IPS-20b (cell line): ENCODE results near the gene ACOXL.
"Not testable (repeated sequence)": the region's sequence is repeated elsewhere in the genome, so short reads cannot be mapped to it uniquely, and the experiment has no call there.

ENCODE experiments used
- H3K27ac ChIP-seq: one replicate; pipeline ENCODE4 v1.5.1; 2013; ENCODE audit warnings: low read length
- H3K27me3 ChIP-seq: 2 replicates; pipeline ENCODE4 v1.6.1; 2013; ENCODE audit warnings: mild to moderate bottlenecking, low read length, inconsistent platforms; ENCODE audit not compliant: insufficient read depth
- H3K36me3 ChIP-seq: 2 replicates; pipeline ENCODE4 v1.6.1; 2013; ENCODE audit warnings: low read depth, mild to moderate bottlenecking, inconsistent platforms, low read length, moderate library complexity; ENCODE audit not compliant: insufficient read depth
- H3K4me1 ChIP-seq: 2 replicates; pipeline ENCODE4 v1.6.1; 2013; ENCODE audit warnings: mild to moderate bottlenecking, control low read depth, inconsistent platforms, low read length, moderate library complexity; ENCODE audit not compliant: insufficient read depth
- H3K4me3 ChIP-seq: 2 replicates; pipeline ENCODE4 v1.5.1; 2013; ENCODE audit warnings: mild to moderate bottlenecking, low read length, inconsistent platforms
- H3K9ac ChIP-seq: 2 replicates; pipeline ENCODE4 v1.6.1; 2013; ENCODE audit warnings: low read depth, mild to moderate bottlenecking, inconsistent platforms, low read length, moderate library complexity
- H3K9me3 ChIP-seq: 2 replicates; pipeline ENCODE4 v1.6.1; 2013; ENCODE audit warnings: mild to moderate bottlenecking, low read depth, low read length, inconsistent platforms; ENCODE audit not compliant: insufficient read depth

The ACOXL gene

DNA sequence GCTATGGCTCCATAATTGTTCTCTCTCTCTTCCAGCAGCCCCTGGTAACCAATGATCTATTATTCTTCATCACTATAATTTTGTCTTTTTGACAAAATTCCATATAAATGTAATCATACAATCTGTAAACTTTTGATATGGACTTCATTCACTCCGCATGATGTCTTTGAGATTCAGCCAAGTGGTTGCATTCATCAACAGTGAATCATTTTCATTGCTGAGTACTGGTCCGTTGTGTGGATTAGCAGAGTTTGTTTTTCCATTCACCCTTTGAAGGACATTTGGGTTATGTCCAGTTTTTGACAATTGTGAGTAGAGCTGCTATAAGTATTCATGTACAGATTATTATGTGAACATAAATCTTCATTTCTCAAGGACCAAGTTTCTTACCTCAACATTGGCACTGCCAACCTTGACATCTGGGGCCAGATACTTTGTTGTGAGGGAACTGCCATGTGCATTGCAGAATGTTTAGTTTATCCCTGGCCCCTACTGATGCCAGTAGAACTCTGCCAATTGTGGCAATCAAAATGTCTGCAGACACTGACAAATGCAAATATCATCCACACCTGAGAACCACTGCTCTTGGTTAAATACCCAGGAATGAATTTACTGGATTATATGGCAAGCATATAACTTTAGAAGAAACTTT lies 340.0 kb downstream of the ACOXL start:
- H3K9ac ChIP-seq = no peak overlapping the region

DNA sequence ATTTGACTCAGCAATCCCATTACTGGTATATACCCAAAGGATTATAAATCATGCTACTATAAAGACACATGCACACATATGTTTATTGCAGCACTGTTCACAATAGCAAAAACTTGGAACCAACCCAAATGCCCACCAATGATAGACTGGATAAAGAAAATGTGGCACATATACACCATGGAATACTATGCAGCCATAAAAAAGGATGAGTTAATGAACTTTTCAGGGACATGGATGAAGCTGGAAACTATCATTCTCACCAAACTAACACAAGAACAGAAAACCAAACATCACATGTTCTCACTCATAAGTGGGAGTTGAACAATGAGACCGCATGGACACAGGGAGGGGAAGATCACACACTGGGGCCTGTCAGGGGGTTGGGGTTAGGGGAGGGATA lies 350.3 kb downstream of the ACOXL start:
- H3K9me3 ChIP-seq, H3K9ac ChIP-seq, H3K4me3 ChIP-seq, H3K36me3 ChIP-seq, H3K4me1 ChIP-seq, H3K27ac ChIP-seq, H3K27me3 ChIP-seq: not testable (repeated sequence)

More for the DNA sequence above, 340.0 kb downstream of the ACOXL start:
- Histone ChIP-seq H3K9me3 (peaks cover 20% of the 10 kb centered on the region), H3K4me1 (peaks cover 4% of the 10 kb centered on the region), H3K36me3 (no peaks in the 10 kb centered on the region), H3K27me3 (no peaks in the 10 kb centered on the region), H3K4me3 (no peak overlapping the region), H3K27ac (no peak overlapping the region)

GRCh38 chr2:111091811-111092211 lies 359.4 kb downstream of the ACOXL start:
- H3K9ac ChIP-seq = no peak overlapping the region
- no peaks in the 10 kb centered on the region for H3K4me1 ChIP-seq
- H3K27me3 ChIP-seq = no peaks in the 10 kb centered on the region
- H3K27ac ChIP-seq = no peak overlapping the region
- no peak overlapping the region for H3K4me3 ChIP-seq
- H3K36me3 ChIP-seq = no peaks in the 10 kb centered on the region
- no peaks in the 10 kb centered on the region for H3K9me3 ChIP-seq

- H3K9ac ChIP-seq = no peak overlapping the region
- H3K36me3 ChIP-seq = no peaks in the 10 kb centered on the region
- H3K27me3 ChIP-seq = no peaks in the 10 kb centered on the region
- no peaks in the 10 kb centered on the region for H3K4me1 ChIP-seq
- H3K27ac ChIP-seq = no peak overlapping the region
- H3K4me3 ChIP-seq = no peak overlapping the region
- no peaks in the 10 kb centered on the region for H3K9me3 ChIP-seq
Observed at GRCh38 chr2:111094691-111095090, 362.3 kb downstream of the ACOXL start.

- Histone ChIP-seq H3K27ac (no peak overlapping the region), H3K4me3 (no peak overlapping the region), H3K9ac (no peak overlapping the region), H3K36me3 (no peaks in the 10 kb centered on the region), H3K9me3 (no peaks in the 10 kb centered on the region), H3K4me1 (no peaks in the 10 kb centered on the region), H3K27me3 (no peaks in the 10 kb centered on the region)
Observed at GRCh38 chr2:111095434-111095833, 363.1 kb downstream of the ACOXL start.

- Histone ChIP-seq H3K9me3 (no peaks in the 10 kb centered on the region), H3K27me3 (no peaks in the 10 kb centered on the region), H3K36me3 (no peaks in the 10 kb centered on the region), H3K4me1 (no peaks in the 10 kb centered on the region), H3K4me3 (no peak overlapping the region), H3K27ac (no peak overlapping the region), H3K9ac (no peak overlapping the region)
Observed at GRCh38 chr2:111099402-111099801, 367.0 kb downstream of the ACOXL start.

DNA sequence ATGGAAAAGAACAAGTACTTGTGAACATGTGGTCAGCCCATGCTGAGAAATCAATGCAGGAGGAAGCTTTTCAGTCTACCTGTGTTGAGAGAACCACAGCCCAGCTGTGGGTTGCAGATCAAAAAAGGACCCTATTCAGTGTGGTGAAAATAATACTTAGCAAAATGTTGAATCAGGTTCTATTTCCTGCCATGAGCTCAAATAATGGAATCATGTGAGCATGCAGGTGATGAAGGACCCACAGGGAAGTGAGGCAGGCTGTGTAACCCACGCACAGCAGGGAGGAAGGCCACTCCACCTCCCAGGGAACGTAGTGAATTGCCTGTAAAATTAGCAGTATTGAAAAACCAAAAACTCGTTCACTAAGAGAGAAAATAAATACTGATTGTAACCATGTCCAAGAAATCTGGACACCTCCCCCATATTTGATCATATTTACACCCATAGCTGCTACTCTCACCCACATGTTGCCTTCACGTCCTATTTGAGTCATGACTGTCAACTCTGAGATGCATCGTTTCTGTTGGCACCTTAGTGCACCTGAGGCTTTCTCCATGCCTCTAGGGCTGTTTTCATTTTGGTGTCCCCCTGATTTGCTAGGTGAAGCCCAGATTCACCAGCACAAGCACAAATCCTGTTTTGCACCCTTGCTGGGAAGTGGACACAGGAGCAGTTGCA lies 367.9 kb downstream of the ACOXL start:
- Histone ChIP-seq H3K27me3 (no peaks in the 10 kb centered on the region), H3K4me1 (no peaks in the 10 kb centered on the region), H3K9ac (no peak overlapping the region), H3K27ac (no peak overlapping the region), H3K9me3 (no peaks in the 10 kb centered on the region), H3K4me3 (no peak overlapping the region), H3K36me3 (no peaks in the 10 kb centered on the region)

GRCh38 chr2:111100765-111101162 lies 368.4 kb downstream of the ACOXL start:
- no peaks in the 10 kb centered on the region for H3K4me1 ChIP-seq
- no peaks in the 10 kb centered on the region for H3K27me3 ChIP-seq
- H3K27ac ChIP-seq = no peak overlapping the region
- no peaks in the 10 kb centered on the region for H3K36me3 ChIP-seq
- no peak overlapping the region for H3K9ac ChIP-seq
- no peak overlapping the region for H3K4me3 ChIP-seq
- H3K9me3 ChIP-seq = no peaks in the 10 kb centered on the region

DNA sequence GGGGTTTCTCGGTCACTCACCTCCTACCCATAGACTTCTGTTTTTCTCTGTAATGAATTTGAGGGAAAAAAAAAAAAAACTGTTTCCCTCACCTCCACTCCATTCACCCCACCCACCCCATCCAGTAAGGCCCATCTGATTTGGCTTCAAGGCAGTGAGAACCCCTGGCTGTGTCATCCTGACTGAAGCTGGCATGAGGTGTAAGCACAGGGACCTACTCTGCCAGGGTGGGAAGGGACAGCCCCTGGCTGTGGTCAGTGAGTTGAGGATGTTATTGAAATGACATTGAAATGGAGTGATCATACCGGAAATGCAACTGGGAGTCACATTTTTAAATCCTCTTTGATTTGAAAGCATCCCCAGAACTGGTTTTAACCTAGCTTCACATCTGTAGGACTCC lies 369.2 kb downstream of the ACOXL start:
- H3K36me3 ChIP-seq = no peaks in the 10 kb centered on the region
- H3K4me3 ChIP-seq = no peak overlapping the region
- H3K27me3 ChIP-seq = no peaks in the 10 kb centered on the region
- no peak overlapping the region for H3K9ac ChIP-seq
- H3K9me3 ChIP-seq = no peaks in the 10 kb centered on the region
- no peaks in the 10 kb centered on the region for H3K4me1 ChIP-seq
- H3K27ac ChIP-seq = no peak overlapping the region

DNA sequence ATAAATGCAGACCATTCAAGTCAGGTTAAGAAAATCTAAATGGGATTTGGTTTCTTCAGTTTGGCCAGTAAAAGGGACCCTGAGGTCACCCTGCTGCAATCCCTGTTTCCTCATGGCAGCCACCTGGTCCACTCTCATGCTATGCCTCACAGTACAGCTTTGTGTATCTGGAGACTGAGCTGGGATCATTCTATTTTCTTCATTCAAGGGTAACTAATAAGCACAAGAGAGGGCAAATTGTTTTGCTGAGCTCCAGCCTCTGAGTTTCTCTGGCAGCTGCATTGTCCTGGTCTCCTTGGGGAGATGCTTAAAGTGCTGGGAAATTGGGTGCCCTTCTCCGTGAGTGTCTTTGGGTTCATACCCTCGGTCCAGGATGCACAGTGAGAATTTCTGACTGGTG lies 369.8 kb downstream of the ACOXL start:
- Histone ChIP-seq H3K4me3 (no peak overlapping the region), H3K36me3 (no peaks in the 10 kb centered on the region), H3K9ac (no peak overlapping the region), H3K9me3 (no peaks in the 10 kb centered on the region), H3K27me3 (no peaks in the 10 kb centered on the region), H3K4me1 (no peaks in the 10 kb centered on the region), H3K27ac (no peak overlapping the region)

- Histone ChIP-seq H3K4me3 (no peak overlapping the region), H3K9ac (no peak overlapping the region), H3K36me3 (no peaks in the 10 kb centered on the region), H3K27me3 (no peaks in the 10 kb centered on the region), H3K27ac (no peak overlapping the region), H3K4me1 (no peaks in the 10 kb centered on the region), H3K9me3 (no peaks in the 10 kb centered on the region)
Observed at GRCh38 chr2:111105926-111106325, 373.6 kb downstream of the ACOXL start.

DNA sequence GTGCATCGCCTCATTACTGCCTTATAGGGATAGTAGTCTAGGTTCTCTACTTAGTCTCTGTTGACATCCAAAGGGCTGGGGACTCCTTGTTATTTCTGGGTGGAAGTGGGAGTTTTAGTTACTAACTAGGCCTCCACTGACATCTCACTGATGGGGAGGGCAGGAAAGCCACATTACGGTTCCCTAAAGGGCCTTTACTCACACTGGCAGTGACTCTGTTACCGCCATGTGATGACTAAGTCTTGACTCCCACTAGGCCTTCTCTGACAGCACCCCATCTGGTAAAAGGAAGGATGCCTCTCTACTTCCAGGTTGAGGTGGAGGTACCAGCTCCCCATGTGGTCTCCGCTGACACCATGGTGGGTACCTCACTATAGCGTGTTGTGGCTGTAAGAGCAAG lies 374.3 kb downstream of the ACOXL start:
- Histone ChIP-seq H3K9ac (no peak overlapping the region), H3K27me3 (no peaks in the 10 kb centered on the region), H3K36me3 (no peaks in the 10 kb centered on the region), H3K27ac (no peak overlapping the region), H3K4me3 (no peak overlapping the region), H3K4me1 (no peaks in the 10 kb centered on the region), H3K9me3 (no peaks in the 10 kb centered on the region)
